Measurements from ENCODE around the gene MDFIC2. TPM values are rescaled to one million over a fixed set of nuclear protein-coding genes. Genes with fewer than 3 reads are reported as not detected.
"Not testable (repeated sequence)": the region's sequence is repeated elsewhere in the genome, so short reads cannot be mapped to it uniquely, and the experiment has no call there.

MDFIC2 gene
- total RNA-seq, 2 experiments from 2014 or later: not detected

- Mint-ChIP-seq H3K4me1 (no peaks in the 10 kb centered on the region), H3K27ac (no peak overlapping the region), H3K36me3 (ENCODE audit: low read depth) (no peaks in the 10 kb centered on the region), H3K4me3 (no peak overlapping the region), H3K27me3 (no peaks in the 10 kb centered on the region), H3K9me3 (no peaks in the 10 kb centered on the region)
- ChIA-PET CTCF (no interaction called here), POLR2A (no interaction called here)
- DNase-seq: no peak
Measured at GRCh38 chr3:70245746-70246525, 66.5 kb downstream of the MDFIC2 start.

GRCh38 chr3:70244422-70244821 lies 68.0 kb downstream of the MDFIC2 start:
- CTCF ChIA-PET: no interaction called here
- H3K36me3 Mint-ChIP-seq (ENCODE audit: low read depth): no peaks in the 10 kb centered on the region
- H3K27me3 Mint-ChIP-seq: no peaks in the 10 kb centered on the region
- no peaks in the 10 kb centered on the region for H3K4me1 Mint-ChIP-seq
- H3K9me3 Mint-ChIP-seq: no peaks in the 10 kb centered on the region
- DNase-seq: no peak
- POLR2A ChIA-PET: no interaction called here
- no peak overlapping the region for H3K4me3 Mint-ChIP-seq
- no peak overlapping the region for H3K27ac Mint-ChIP-seq

GRCh38 chr3:70242297-70242882 lies 70.0 kb downstream of the MDFIC2 start:
- POLR2A ChIA-PET: no interaction called here
- DNase-seq: no peak
- no peaks in the 10 kb centered on the region for H3K36me3 Mint-ChIP-seq (ENCODE audit: low read depth)
- H3K4me1 Mint-ChIP-seq: no peaks in the 10 kb centered on the region
- H3K27ac Mint-ChIP-seq: no peak overlapping the region
- no peaks in the 10 kb centered on the region for H3K27me3 Mint-ChIP-seq
- no peaks in the 10 kb centered on the region for H3K9me3 Mint-ChIP-seq
- CTCF ChIA-PET: no interaction called here
- no peak overlapping the region for H3K4me3 Mint-ChIP-seq

- CTCF ChIA-PET: interaction anchor here (0.7 kb wide), 1 partner anchor 431 kb away, joined by 3 read pairs; no protein-coding TSS in a partner anchor
- H3K4me1 Mint-ChIP-seq: no peaks in the 10 kb centered on the region
- no peak for DNase-seq
- POLR2A ChIA-PET: no interaction called here
- no peak overlapping the region for H3K4me3 Mint-ChIP-seq
- H3K36me3 Mint-ChIP-seq (ENCODE audit: low read depth): no peaks in the 10 kb centered on the region
- H3K27me3 Mint-ChIP-seq: no peaks in the 10 kb centered on the region
- H3K27ac Mint-ChIP-seq: no peak overlapping the region
- no peaks in the 10 kb centered on the region for H3K9me3 Mint-ChIP-seq
Measured at GRCh38 chr3:70233812-70234211, 78.6 kb downstream of the MDFIC2 start.

GRCh38 chr3:70233112-70233511 lies 79.3 kb downstream of the MDFIC2 start:
- POLR2A ChIA-PET: no interaction called here
- CTCF ChIA-PET: no interaction called here
- H3K4me3 Mint-ChIP-seq: no peak overlapping the region
- H3K9me3 Mint-ChIP-seq: no peaks in the 10 kb centered on the region
- no peak overlapping the region for H3K27ac Mint-ChIP-seq
- no peak for DNase-seq
- H3K36me3 Mint-ChIP-seq (ENCODE audit: low read depth): no peaks in the 10 kb centered on the region
- H3K27me3 Mint-ChIP-seq: no peaks in the 10 kb centered on the region
- H3K4me1 Mint-ChIP-seq: no peaks in the 10 kb centered on the region

GRCh38 chr3:70231266-70231701 lies 81.2 kb downstream of the MDFIC2 start:
- POLR2A ChIA-PET: no interaction called here
- no peak overlapping the region for H3K4me3 Mint-ChIP-seq

GRCh38 chr3:70227437-70227836 lies 85.0 kb downstream of the MDFIC2 start:
- no peaks in the 10 kb centered on the region for H3K27me3 Mint-ChIP-seq
- CTCF ChIA-PET: no interaction called here

More at GRCh38 chr3:70231266-70231701, 81.2 kb downstream of the MDFIC2 start:
- Mint-ChIP-seq H3K27ac (no peak overlapping the region), H3K9me3 (no peaks in the 10 kb centered on the region), H3K27me3 (no peaks in the 10 kb centered on the region), H3K36me3 (ENCODE audit: low read depth) (no peaks in the 10 kb centered on the region), H3K4me1 (no peaks in the 10 kb centered on the region)
- CTCF ChIA-PET: no interaction called here
- DNase-seq: no peak

GRCh38 chr3:70225146-70225545 lies 87.3 kb downstream of the MDFIC2 start:
- Mint-ChIP-seq H3K9me3 (no peaks in the 10 kb centered on the region), H3K27me3 (no peaks in the 10 kb centered on the region), H3K36me3 (ENCODE audit: low read depth) (no peaks in the 10 kb centered on the region), H3K27ac (no peak overlapping the region), H3K4me1 (no peaks in the 10 kb centered on the region), H3K4me3 (no peak overlapping the region)
- POLR2A ChIA-PET: no interaction called here
- no peak for DNase-seq
- CTCF ChIA-PET: no interaction called here

More at GRCh38 chr3:70227437-70227836, 85.0 kb downstream of the MDFIC2 start:
- POLR2A ChIA-PET: no interaction called here
- H3K9me3 Mint-ChIP-seq: no peaks in the 10 kb centered on the region
- no peaks in the 10 kb centered on the region for H3K4me1 Mint-ChIP-seq
- H3K4me3 Mint-ChIP-seq: no peak overlapping the region
- H3K36me3 Mint-ChIP-seq (ENCODE audit: low read depth): no peaks in the 10 kb centered on the region
- H3K27ac Mint-ChIP-seq: no peak overlapping the region
- DNase-seq: no peak

GRCh38 chr3:70224337-70224736 lies 88.1 kb downstream of the MDFIC2 start:
- H3K9me3 Mint-ChIP-seq: no peaks in the 10 kb centered on the region
- no peak for DNase-seq
- H3K27ac Mint-ChIP-seq: no peak overlapping the region
- no peaks in the 10 kb centered on the region for H3K27me3 Mint-ChIP-seq
- POLR2A ChIA-PET: no interaction called here
- H3K36me3 Mint-ChIP-seq (ENCODE audit: low read depth): no peaks in the 10 kb centered on the region
- H3K4me3 Mint-ChIP-seq: no peak overlapping the region
- no peaks in the 10 kb centered on the region for H3K4me1 Mint-ChIP-seq
- CTCF ChIA-PET: no interaction called here

- H3K4me3 Mint-ChIP-seq: no peak overlapping the region
- no peaks in the 10 kb centered on the region for H3K4me1 Mint-ChIP-seq
- CTCF ChIA-PET: no interaction called here
- POLR2A ChIA-PET: no interaction called here
- no peak for DNase-seq
- H3K36me3 Mint-ChIP-seq (ENCODE audit: low read depth): no peaks in the 10 kb centered on the region
- no peaks in the 10 kb centered on the region for H3K27me3 Mint-ChIP-seq
- no peak overlapping the region for H3K27ac Mint-ChIP-seq
- no peaks in the 10 kb centered on the region for H3K9me3 Mint-ChIP-seq
Measured at GRCh38 chr3:70218471-70218870, 94.0 kb downstream of the MDFIC2 start.

GRCh38 chr3:70211274-70211673 lies 101.2 kb downstream of the MDFIC2 start:
- CTCF ChIA-PET; H3K27ac Mint-ChIP-seq; H3K4me1 Mint-ChIP-seq; H3K36me3 Mint-ChIP-seq (ENCODE audit: low read depth); DNase-seq; POLR2A ChIA-PET; H3K4me3 Mint-ChIP-seq; H3K9me3 Mint-ChIP-seq; H3K27me3 Mint-ChIP-seq: not testable (repeated sequence)

GRCh38 chr3:70201975-70202374 lies 110.5 kb downstream of the MDFIC2 start:
- no peak overlapping the region for H3K4me3 Mint-ChIP-seq
- ChIA-PET POLR2A (no interaction called here), CTCF (no interaction called here)
- DNase-seq: no peak
- H3K27ac Mint-ChIP-seq: no peak overlapping the region
- H3K9me3 Mint-ChIP-seq: no peaks in the 10 kb centered on the region
- no peaks in the 10 kb centered on the region for H3K36me3 Mint-ChIP-seq (ENCODE audit: low read depth)
- H3K27me3 Mint-ChIP-seq: no peaks in the 10 kb centered on the region
- H3K4me1 Mint-ChIP-seq: no peaks in the 10 kb centered on the region

- H3K4me3 Mint-ChIP-seq: no peak overlapping the region
- peaks cover 2% of the 10 kb centered on the region for H3K27me3 Mint-ChIP-seq
- H3K36me3 Mint-ChIP-seq (ENCODE audit: low read depth): no peaks in the 10 kb centered on the region
- ChIA-PET POLR2A (no interaction called here), CTCF (interaction anchor here (0.6 kb wide), 1 partner anchor 86 kb away, joined by 5 read pairs; no protein-coding TSS in a partner anchor)
- H3K4me1 Mint-ChIP-seq: no peaks in the 10 kb centered on the region
- no peak overlapping the region for H3K27ac Mint-ChIP-seq
- DNase-seq: no peak
- H3K9me3 Mint-ChIP-seq: no peaks in the 10 kb centered on the region
Measured at GRCh38 chr3:70189884-70190473, 122.5 kb downstream of the MDFIC2 start.

Measured in activated CD4-positive, alpha-beta T cell treated with anti-CD3 and anti-CD28 coated beads, Interleukin-2, amount 10 ng/mL, durations not matched to agents 7 days and 5 days (primary cell).